GM12878 (cell line): ENCODE data around the gene ITGA1.

Source experiments
- E2F8 ChIP-seq: fragments of 450-650 bp; IDR thresholded peaks from 2 replicates; pipeline ENCODE4 v1.6.1; 2018; ENCODE audit warnings: mild to moderate bottlenecking, low read depth, moderate library complexity; ENCODE audit not compliant: partially characterized antibody
- SUZ12 ChIP-seq: fragments of 200-600 bp; sonication (generic); IDR thresholded peaks from one replicate; pipeline ENCODE4 v1.6.1; 2018; ENCODE audit warnings: antibody characterized with exemption, mild to moderate bottlenecking; ENCODE audit not compliant: unreplicated experiment

- TF ChIP-seq E2F8 (no peak), SUZ12 (no peak)
Measured at GRCh38 chr5:52841114-52841513, 53.4 kb downstream of the ITGA1 start.
